Memory B cell (primary cell): Measurements from ENCODE around the gene OR5J2.
"Not testable (repeated sequence)": the region's sequence is repeated elsewhere in the genome, so short reads cannot be mapped to it uniquely, and the experiment has no call there.

Experiments
- ATAC-seq: fragments of 150-1000 bp; cut with Tn5 transposase; 2 replicates; pipeline ENCODE4 v1.10.0; 2021; ENCODE audit warnings: low read depth, mild to moderate bottlenecking, moderate library complexity
- DNase-seq, 2 donors: peaks; one replicate each; pipeline ENCODE4 v3.0.0; 2022; ENCODE audit warnings: low spot score in 2 of 2
- H3K27ac Mint-ChIP-seq: one replicate; pipeline ENCODE4 v1.8.0; 2022; ENCODE audit warnings: mild to moderate bottlenecking, moderate library complexity, mixed read lengths
- H3K27me3 Mint-ChIP-seq: one replicate; pipeline ENCODE4 v1.8.0; 2022; ENCODE audit warnings: mixed read lengths
- H3K36me3 Mint-ChIP-seq: one replicate; pipeline ENCODE4 v1.8.0; 2022; ENCODE audit warnings: mild to moderate bottlenecking, mixed read lengths
- H3K4me1 Mint-ChIP-seq: one replicate; pipeline ENCODE4 v1.8.0; 2022; ENCODE audit warnings: mixed read lengths
- H3K4me3 Mint-ChIP-seq: one replicate; pipeline ENCODE4 v1.8.0; 2022; ENCODE audit warnings: mild to moderate bottlenecking, moderate library complexity, mixed read lengths
- H3K9me3 Mint-ChIP-seq: one replicate; pipeline ENCODE4 v1.8.0; 2022; ENCODE audit warnings: mixed read lengths

Gene OR5J2

GRCh38 chr11:56176318-56176717, at the start of gene OR5J2:
OR5J2 (plus strand) TSS chr11:56176618; CDS start chr11:56176618, 0 bp downstream.
- no peaks in the 10 kb centered on the region for H3K4me1 Mint-ChIP-seq
- no peaks in the 10 kb centered on the region for H3K27me3 Mint-ChIP-seq
- no peak within 1 kb of the TSS for H3K27ac Mint-ChIP-seq
- no peak within 1 kb of the TSS for H3K4me3 Mint-ChIP-seq
- DNase-seq (no peak), ATAC-seq (no peak)
- H3K36me3 Mint-ChIP-seq = no peaks in the 10 kb centered on the region
- H3K9me3 Mint-ChIP-seq = peaks cover 8% of the 10 kb centered on the region

- H3K9me3 Mint-ChIP-seq = peaks cover 7% of the 10 kb centered on the region
- no peaks in the 10 kb centered on the region for H3K27me3 Mint-ChIP-seq
- no peaks in the 10 kb centered on the region for H3K4me1 Mint-ChIP-seq
Measured at GRCh38 chr11:56140151-56140661, 36.2 kb upstream of the OR5J2 start, which contains the start of gene OR8J3. OR8J3 (minus strand) TSS chr11:56140201; CDS start chr11:56137718, 2,483 bp downstream.

GRCh38 chr11:56143681-56144080, 32.7 kb upstream of the OR5J2 start:
- not testable (repeated sequence) for H3K4me1 Mint-ChIP-seq, H3K9me3 Mint-ChIP-seq, ATAC-seq, H3K36me3 Mint-ChIP-seq, H3K4me3 Mint-ChIP-seq, H3K27me3 Mint-ChIP-seq, H3K27ac Mint-ChIP-seq, DNase-seq

More at GRCh38 chr11:56140151-56140661, 36.2 kb upstream of the OR5J2 start, which contains the start of gene OR8J3:
- H3K27ac Mint-ChIP-seq = no peak within 1 kb of the TSS
- DNase-seq (no peak), ATAC-seq (no peak)
- no peak within 1 kb of the TSS for H3K4me3 Mint-ChIP-seq
- no peaks in the 10 kb centered on the region for H3K36me3 Mint-ChIP-seq

GRCh38 chr11:56151376-56151775, 25.0 kb upstream of the OR5J2 start:
- no peaks in the 10 kb centered on the region for H3K36me3 Mint-ChIP-seq
- H3K4me1 Mint-ChIP-seq = no peaks in the 10 kb centered on the region
- ATAC-seq (no peak), DNase-seq (no peak)
- no peak overlapping the region for H3K27ac Mint-ChIP-seq
- H3K9me3 Mint-ChIP-seq = peaks cover 6% of the 10 kb centered on the region
- no peaks in the 10 kb centered on the region for H3K27me3 Mint-ChIP-seq
- H3K4me3 Mint-ChIP-seq = no peak overlapping the region

GRCh38 chr11:56152333-56152732, 24.1 kb upstream of the OR5J2 start:
- ATAC-seq (no peak), DNase-seq (no peak)
- H3K4me3 Mint-ChIP-seq = no peak overlapping the region
- no peaks in the 10 kb centered on the region for H3K4me1 Mint-ChIP-seq
- H3K9me3 Mint-ChIP-seq = peaks cover 11% of the 10 kb centered on the region
- H3K36me3 Mint-ChIP-seq = no peaks in the 10 kb centered on the region
- no peaks in the 10 kb centered on the region for H3K27me3 Mint-ChIP-seq
- H3K27ac Mint-ChIP-seq = no peak overlapping the region

GRCh38 chr11:56160217-56160616, 16.2 kb upstream of the OR5J2 start, which contains the start of gene OR8K5:
OR8K5 (minus strand) TSS chr11:56160317; CDS start chr11:56160317, 0 bp downstream.
- H3K9me3 Mint-ChIP-seq = peaks cover 10% of the 10 kb centered on the region
- DNase-seq (no peak), ATAC-seq (no peak)
- H3K27me3 Mint-ChIP-seq = no peaks in the 10 kb centered on the region
- H3K36me3 Mint-ChIP-seq = no peaks in the 10 kb centered on the region
- H3K27ac Mint-ChIP-seq = no peak within 1 kb of the TSS
- no peaks in the 10 kb centered on the region for H3K4me1 Mint-ChIP-seq
- H3K4me3 Mint-ChIP-seq = no peak within 1 kb of the TSS

GRCh38 chr11:56163804-56164203, 12.6 kb upstream of the OR5J2 start:
- Mint-ChIP-seq H3K9me3 (peaks cover 4% of the 10 kb centered on the region), H3K4me1 (no peaks in the 10 kb centered on the region), H3K27ac (no peak overlapping the region), H3K27me3 (no peaks in the 10 kb centered on the region), H3K36me3 (no peaks in the 10 kb centered on the region), H3K4me3 (no peak overlapping the region)
- ATAC-seq (no peak), DNase-seq (no peak)

GRCh38 chr11:56172256-56172830, 4.1 kb upstream of the OR5J2 start:
- Mint-ChIP-seq H3K4me3 (no peak overlapping the region), H3K36me3 (no peaks in the 10 kb centered on the region), H3K27me3 (no peaks in the 10 kb centered on the region), H3K4me1 (no peaks in the 10 kb centered on the region), H3K9me3 (peaks cover 6% of the 10 kb centered on the region), H3K27ac (no peak overlapping the region)
- ATAC-seq = no peak
- no peak for DNase-seq

- Mint-ChIP-seq H3K27ac (no peak overlapping the region), H3K27me3 (no peaks in the 10 kb centered on the region), H3K4me1 (no peaks in the 10 kb centered on the region), H3K9me3 (peaks cover 14% of the 10 kb centered on the region), H3K36me3 (no peaks in the 10 kb centered on the region), H3K4me3 (no peak overlapping the region)
- DNase-seq = no peak
- ATAC-seq = no peak
Measured at GRCh38 chr11:56183459-56183858, 7.0 kb downstream of the OR5J2 start.

- peaks cover 5% of the 10 kb centered on the region for H3K9me3 Mint-ChIP-seq
- no peak for DNase-seq
- no peak overlapping the region for H3K4me3 Mint-ChIP-seq
- H3K36me3 Mint-ChIP-seq = no peaks in the 10 kb centered on the region
- no peak for ATAC-seq
- H3K4me1 Mint-ChIP-seq = no peaks in the 10 kb centered on the region
- H3K27ac Mint-ChIP-seq = no peak overlapping the region
- no peaks in the 10 kb centered on the region for H3K27me3 Mint-ChIP-seq
Measured at GRCh38 chr11:56188602-56189001, 12.2 kb downstream of the OR5J2 start.

- Mint-ChIP-seq H3K4me3 (no peak overlapping the region), H3K36me3 (no peaks in the 10 kb centered on the region), H3K4me1 (no peaks in the 10 kb centered on the region), H3K27me3 (no peaks in the 10 kb centered on the region), H3K9me3 (peaks cover 3% of the 10 kb centered on the region), H3K27ac (no peak overlapping the region)
- ATAC-seq (no peak), DNase-seq (no peak)
Measured at GRCh38 chr11:56196705-56197104, 20.3 kb downstream of the OR5J2 start.

GRCh38 chr11:56197367-56197766, 20.9 kb downstream of the OR5J2 start:
- Mint-ChIP-seq H3K9me3 (peaks cover 3% of the 10 kb centered on the region), H3K36me3 (no peaks in the 10 kb centered on the region), H3K4me3 (no peak overlapping the region), H3K4me1 (no peaks in the 10 kb centered on the region), H3K27me3 (no peaks in the 10 kb centered on the region), H3K27ac (no peak overlapping the region)
- no peak for DNase-seq
- ATAC-seq = no peak

- H3K36me3 Mint-ChIP-seq = no peaks in the 10 kb centered on the region
- DNase-seq (no peak), ATAC-seq (no peak)
- no peaks in the 10 kb centered on the region for H3K27me3 Mint-ChIP-seq
- no peaks in the 10 kb centered on the region for H3K4me1 Mint-ChIP-seq
- no peak overlapping the region for H3K4me3 Mint-ChIP-seq
- peaks cover 4% of the 10 kb centered on the region for H3K9me3 Mint-ChIP-seq
- H3K27ac Mint-ChIP-seq = no peak overlapping the region
Measured at GRCh38 chr11:56207790-56208189, 31.4 kb downstream of the OR5J2 start.

GRCh38 chr11:56214537-56214936, 38.1 kb downstream of the OR5J2 start:
- no peak for ATAC-seq
- H3K4me3 Mint-ChIP-seq = no peak overlapping the region
- no peaks in the 10 kb centered on the region for H3K27me3 Mint-ChIP-seq
- H3K27ac Mint-ChIP-seq = no peak overlapping the region
- H3K36me3 Mint-ChIP-seq = no peaks in the 10 kb centered on the region
- no peak for DNase-seq
- H3K9me3 Mint-ChIP-seq = peaks cover 14% of the 10 kb centered on the region
- no peaks in the 10 kb centered on the region for H3K4me1 Mint-ChIP-seq

- not testable (repeated sequence) for ATAC-seq, H3K4me1 Mint-ChIP-seq, DNase-seq, H3K4me3 Mint-ChIP-seq, H3K27ac Mint-ChIP-seq, H3K36me3 Mint-ChIP-seq, H3K27me3 Mint-ChIP-seq
- H3K9me3 Mint-ChIP-seq = peaks cover 12% of the 10 kb centered on the region
Measured at GRCh38 chr11:56219735-56220134, 43.3 kb downstream of the OR5J2 start.
